ENCODE data around the gene ZNF521. TPM values are rescaled to one million over a fixed set of nuclear protein-coding genes. Genes with fewer than 3 reads are reported as not detected.

ZNF521 gene
- total and polyA plus RNA-seq, 10 of the 15 experiments (the other 5 are each of a cell fraction or from before 2014, with no cell fraction given), result 0.02 to 0.05 (median 0.04) TPM; not detected in 6

DNA sequence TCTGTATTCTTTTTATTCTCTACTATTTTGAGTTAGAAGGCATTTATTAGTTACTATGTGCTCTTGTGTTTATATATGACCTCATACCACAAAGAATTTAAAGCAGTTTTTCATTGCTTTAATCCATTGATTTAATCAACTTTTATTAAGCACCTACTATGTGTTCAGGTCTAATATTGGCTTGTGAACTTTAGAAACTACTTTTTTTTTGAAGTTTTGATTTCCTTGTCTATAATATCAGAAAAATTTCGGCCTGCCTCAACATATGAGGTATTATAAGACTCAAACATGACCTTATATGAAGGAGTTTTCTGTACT lies 117.7 kb downstream of the ZNF521 start (continued):
- TF ChIP-seq POU2F2 (IDR thresholded peaks at IDR 0.05; ENCODE audit: borderline replicate concordance, low read depth, low read length), result no peak
- TF ChIP-seq, protein P1, sequence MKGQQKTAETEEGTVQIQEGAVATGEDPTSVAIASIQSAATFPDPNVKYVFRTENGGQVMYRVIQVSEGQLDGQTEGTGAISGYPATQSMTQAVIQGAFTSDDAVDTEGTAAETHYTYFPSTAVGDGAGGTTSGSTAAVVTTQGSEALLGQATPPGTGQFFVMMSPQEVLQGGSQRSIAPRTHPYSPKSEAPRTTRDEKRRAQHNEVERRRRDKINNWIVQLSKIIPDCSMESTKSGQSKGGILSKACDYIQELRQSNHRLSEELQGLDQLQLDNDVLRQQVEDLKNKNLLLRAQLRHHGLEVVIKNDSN (IDR thresholded peaks at IDR 0.05; ENCODE audit: borderline replicate concordance, extremely low read length, insufficient read depth, low read depth, low read length), result no peak
- TF ChIP-seq RAD21 (IDR thresholded peaks at IDR 0.05; ENCODE audit: insufficient read depth, low read depth, low read length), result no peak
- no peak for TF ChIP-seq SMARCA5 (IDR thresholded peaks at IDR 0.05)
- TF ChIP-seq CREM (IDR thresholded peaks at IDR 0.05; ENCODE audit: low read depth), result no peak
- no peak for TF ChIP-seq MTA2 (IDR thresholded peaks at IDR 0.05; ENCODE audit: low read depth)

DNA sequence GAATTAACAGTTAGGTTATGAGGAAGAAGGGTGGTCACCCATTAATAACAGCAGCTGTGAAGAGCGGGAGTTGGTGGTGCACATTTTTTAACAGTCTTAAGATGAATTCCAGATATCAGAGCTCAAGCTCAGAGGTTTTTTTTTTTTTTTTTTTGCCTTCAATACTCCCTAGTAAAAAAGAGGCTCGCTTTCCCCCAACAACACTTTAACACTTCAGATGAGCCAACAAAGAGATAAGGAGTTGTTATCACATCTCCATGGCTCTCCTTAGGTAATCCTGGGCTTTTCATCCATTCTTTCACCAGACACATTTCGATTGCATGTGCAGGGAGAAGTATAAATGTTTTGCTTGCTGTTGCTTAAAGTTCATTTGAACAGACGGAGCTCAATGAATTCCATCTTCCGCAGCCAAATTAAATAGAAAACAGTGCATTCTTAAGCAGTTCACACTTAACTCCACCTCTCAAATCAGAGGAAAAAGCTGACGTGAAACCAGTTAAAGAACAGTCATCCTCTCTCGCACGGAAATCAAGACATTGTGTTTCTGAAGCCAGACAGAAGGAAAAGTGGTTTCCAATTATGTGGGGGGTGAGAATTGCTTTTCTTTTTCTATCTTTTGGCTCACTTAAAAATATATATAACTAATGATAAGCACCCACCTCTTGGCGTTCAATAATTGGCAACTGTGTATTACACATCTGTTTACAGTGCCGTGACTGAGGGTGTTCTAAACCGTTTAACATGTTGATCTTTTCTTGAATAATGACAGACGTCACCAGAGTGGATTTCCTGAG lies 118.2 kb downstream of the ZNF521 start:
- H3K4me3 ChIP-seq, result no peak overlapping the region
- no TSS peak for BruUV-seq (replicated peaks)
- H3K27me3 ChIP-seq (replicated peaks in 1 of 2; ENCODE audit: control insufficient read depth in 2 of 2, insufficient read depth in 2 of 2, low read length in 1 of 2), result no peaks in the 10 kb centered on the region
- TF ChIP-seq JUNB (IDR thresholded peaks at IDR 0.05) (no peak), MEF2B (IDR thresholded peaks at IDR 0.05; ENCODE audit: partially characterized antibody, poor library complexity, severe bottlenecking) (no peak), HDAC2 (IDR thresholded peaks at IDR 0.05) (no peak), NFYB (IDR thresholded peaks at IDR 0.05; ENCODE audit: insufficient read depth, low read depth, low read length) (no peak), NBN (IDR thresholded peaks at IDR 0.05) (no peak)
- TF ChIP-seq, protein P2, sequence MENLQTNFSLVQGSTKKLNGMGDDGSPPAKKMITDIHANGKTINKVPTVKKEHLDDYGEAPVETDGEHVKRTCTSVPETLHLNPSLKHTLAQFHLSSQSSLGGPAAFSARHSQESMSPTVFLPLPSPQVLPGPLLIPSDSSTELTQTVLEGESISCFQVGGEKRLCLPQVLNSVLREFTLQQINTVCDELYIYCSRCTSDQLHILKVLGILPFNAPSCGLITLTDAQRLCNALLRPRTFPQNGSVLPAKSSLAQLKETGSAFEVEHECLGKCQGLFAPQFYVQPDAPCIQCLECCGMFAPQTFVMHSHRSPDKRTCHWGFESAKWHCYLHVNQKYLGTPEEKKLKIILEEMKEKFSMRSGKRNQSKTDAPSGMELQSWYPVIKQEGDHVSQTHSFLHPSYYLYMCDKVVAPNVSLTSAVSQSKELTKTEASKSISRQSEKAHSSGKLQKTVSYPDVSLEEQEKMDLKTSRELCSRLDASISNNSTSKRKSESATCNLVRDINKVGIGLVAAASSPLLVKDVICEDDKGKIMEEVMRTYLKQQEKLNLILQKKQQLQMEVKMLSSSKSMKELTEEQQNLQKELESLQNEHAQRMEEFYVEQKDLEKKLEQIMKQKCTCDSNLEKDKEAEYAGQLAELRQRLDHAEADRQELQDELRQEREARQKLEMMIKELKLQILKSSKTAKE (IDR thresholded peaks at IDR 0.05; ENCODE audit: low read depth, poor library complexity, severe bottlenecking), result no peak
- H3K9me3 ChIP-seq (replicated peaks; ENCODE audit: control insufficient read depth, insufficient read depth, low read length), result no peaks in the 10 kb centered on the region
- ChIA-PET RAD21 (ENCODE audit: unreplicated experiment) (interaction anchor here (0.7 kb wide), 1 partner anchor 274 kb away, joined by 4 read pairs; no protein-coding TSS in a partner anchor), CTCF (no interaction called here), SMC1A (ENCODE audit: uncharacterized antibody, unreplicated experiment) (interaction anchor here (1.7 kb wide), 1 partner anchor 11 kb away, joined by 5 read pairs; no protein-coding TSS in a partner anchor), POLR2A (no interaction called here)
- H4K20me1 ChIP-seq (ENCODE audit: control insufficient read depth, insufficient read depth), result no peaks in the 10 kb centered on the region
- no peak overlapping the region for H2AFZ ChIP-seq (ENCODE audit: control insufficient read depth, low read depth, low read length)
- H3K9ac ChIP-seq (ENCODE audit: control insufficient read depth, insufficient read depth, low read length), result no peak overlapping the region
- intact Hi-C loops (cut with micrococcal nuclease; ENCODE audit: unreplicated experiment), result no loop called here
- ATAC-seq (no peak), FAIRE-seq (no peak), DNase-seq (ENCODE audit: low read depth, low spot score) (no peak)
- H3K79me2 ChIP-seq (ENCODE audit: control insufficient read depth, insufficient read depth, low read length), result no peaks in the 10 kb centered on the region
- in situ Hi-C loops (cut with MboI), result no loop called here
- no peaks in the 10 kb centered on the region for H3K4me1 ChIP-seq (ENCODE audit: control insufficient read depth, insufficient read depth, low read length)
- H3K27ac ChIP-seq (ENCODE audit: control insufficient read depth, insufficient read depth), result no peak overlapping the region
- H3K36me3 ChIP-seq (ENCODE audit: control insufficient read depth in 2 of 2, insufficient read depth in 2 of 2, low read length in 1 of 2), result no peaks in the 10 kb centered on the region
- no peak overlapping the region for H3K4me2 ChIP-seq (ENCODE audit: control insufficient read depth, insufficient read depth)
- WGBS (ENCODE audit: insufficient coverage, insufficient replicate concordance, low lambda C conversion rate, missing lambda C conversion rate), result 17% methylated on average over 12 of the region's 12 CpGs
